Measurements from ENCODE around the gene KCNN1.
A peak's percentile ranks its signal among the peaks of the same experiment; 100 is the strongest.

DNA sequence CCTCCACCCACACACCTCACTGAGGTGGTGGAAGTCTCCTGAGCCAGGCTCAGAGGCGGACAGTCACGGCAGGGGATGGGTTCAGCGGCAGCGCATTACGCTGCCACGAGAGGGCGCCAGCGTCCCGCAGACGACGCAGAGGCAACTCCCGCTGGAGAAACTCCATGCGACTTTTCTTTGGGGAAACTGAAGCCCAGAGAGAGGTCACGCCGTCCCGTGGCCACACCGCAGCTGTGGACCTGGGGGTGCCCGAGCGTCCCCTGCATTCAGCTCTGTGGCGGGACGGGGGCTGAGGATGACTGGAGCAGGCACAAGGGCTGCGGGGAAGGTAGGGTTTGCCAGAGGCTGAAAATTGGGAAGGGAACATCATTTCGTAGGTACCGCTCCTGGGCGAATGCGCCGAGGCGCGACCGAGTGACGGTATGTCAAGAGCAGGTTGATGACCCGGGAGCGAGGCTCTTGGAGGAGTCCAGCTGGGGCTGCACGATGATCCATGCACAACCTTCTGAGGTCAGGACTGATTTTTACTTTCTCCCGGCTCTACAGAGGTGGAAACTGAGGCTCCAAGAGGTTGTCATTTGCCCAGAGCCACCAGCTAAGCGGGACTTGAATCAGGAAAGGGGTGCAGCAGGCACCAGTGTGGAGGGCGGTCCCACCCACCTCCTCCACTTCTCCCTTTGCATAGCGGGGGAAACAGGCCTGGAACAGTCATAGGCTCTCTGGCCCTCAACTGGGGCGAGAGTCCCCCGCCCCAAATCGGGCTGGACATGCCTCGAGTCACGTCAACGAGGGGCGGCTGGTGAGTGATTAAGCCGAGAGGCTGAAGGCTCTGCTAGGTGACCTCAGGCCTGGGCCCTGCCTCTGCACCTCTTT, 40.4 kb downstream of the KCNN1 start:
- peak; percentile 98 for TF ChIP-seq CTCF (IDR thresholded peaks at IDR 0.05; ENCODE audit: low read depth, low read length)
- TF ChIP-seq EZH2phosphoT487 (IDR thresholded peaks at IDR 0.05; ENCODE audit: low read depth), result no peak

All from OCI-LY3 (cell line).